HepG2 (cell line): ENCODE measurements around the gene PTTG1IP2. TPM values are rescaled to one million over a fixed set of nuclear protein-coding genes. Genes with fewer than 3 reads are reported as not detected.

Experiments
- ATAC-seq: fragments of 200-7000 bp; cut with Tn5 transposase; 3 replicates; pipeline ENCODE4 v1.9.1; 2020; ENCODE audit warnings: mild to moderate bottlenecking, moderate library complexity
- BruUV-seq: library from RNA; stranded (reverse); fragments of 400-500 nt; replicated peaks from 2 replicates; lab custom pipeline; 2021; lab: Mats Ljungman, UMichigan
- CTCF ChIA-PET: fragments of 300-600 bp; formaldehyde crosslinking; extraction: SDS; loops from one replicate; lab custom pipeline; 2021; ENCODE audit warnings: low total read pairs, inconsistent platforms, low intra/inter-chr PET ratio; lab: Yijun Ruan, JAX
- POLR2A ChIA-PET: fragments of 350-600 bp; sonication (Branson Sonifier 250); formaldehyde crosslinking; loops from one replicate; lab custom pipeline; 2020; ENCODE audit warnings: antibody characterized with exemption, inconsistent platforms; lab: Yijun Ruan, JAX
- DNase-seq: peaks from one replicate; pipeline ENCODE4 v3.0.0-alpha.2; 2015; ENCODE audit warnings: low spot score
- FAIRE-seq: peaks from 3 replicates; lab custom pipeline; 2011; peaks lifted over from hg19 to GRCh38; lab: Jason Lieb, UNC
- H2AFZ ChIP-seq: one replicate; pipeline ENCODE4 v1.6.1; 2011; ENCODE audit warnings: low read length, inconsistent platforms
- H3K27ac ChIP-seq: fragments of 300-600 bp; 3 replicates; pipeline ENCODE4 v1.8.0; 2011; ENCODE audit warnings: mixed run types, mild to moderate bottlenecking, mixed read lengths, low read length, inconsistent platforms; ENCODE audit not compliant: insufficient read depth; ENCODE audit errors: extremely low read length
- H3K27me3 ChIP-seq, 2 experiments: fragments of 200-600 bp in 1 of 2; 2 replicates in 1 of 2; 3 replicates in 1 of 2; pipeline versions ENCODE4 v1.6.0 to v1.8.0; 2011; ENCODE audit warnings: low read length in 2 of 2, mild to moderate bottlenecking in 2 of 2, moderate library complexity in 2 of 2, inconsistent platforms in 1 of 2; ENCODE audit not compliant: insufficient read depth in 2 of 2, control insufficient read depth in 1 of 2
- H3K36me3 ChIP-seq, 2 experiments: fragments of 200-600 bp in 1 of 2; replicated peaks in 1 of 2; 2 replicates in 1 of 2; 3 replicates in 1 of 2; pipeline versions ENCODE4 v1.5.1 to v1.8.0; 2011; ENCODE audit warnings: low read length in 2 of 2, inconsistent platforms in 1 of 2; ENCODE audit not compliant: insufficient read depth in 2 of 2, control insufficient read depth in 1 of 2
- H3K4me1 ChIP-seq: 2 replicates; pipeline ENCODE4 v1.5.1; 2012; ENCODE audit warnings: low read length, inconsistent platforms; ENCODE audit not compliant: insufficient read depth
- H3K4me2 ChIP-seq: 2 replicates; pipeline ENCODE4 v1.6.0; 2011; ENCODE audit warnings: low read depth, low read length, inconsistent platforms
- H3K4me3 ChIP-seq, 3 experiments: fragments of 200-600 bp in 1 of 3; sonication (generic), shearing (Covaris generic) in 1 of 3; replicated peaks in 1 of 3; 2 replicates each; pipeline ENCODE4 v1.5.1; 2011 to 2016; ENCODE audit warnings: low read length in 3 of 3, inconsistent platforms in 2 of 3, low read depth in 2 of 3, mild to moderate bottlenecking in 2 of 3, control low read depth in 1 of 3, mixed read lengths in 1 of 3; ENCODE audit not compliant: insufficient read depth in 1 of 3
- H3K79me2 ChIP-seq: one replicate; pipeline ENCODE4 v1.6.1; 2011; ENCODE audit warnings: low read length, inconsistent platforms; ENCODE audit not compliant: insufficient read depth
- H3K9ac ChIP-seq: 2 replicates; pipeline ENCODE4 v1.6.0; 2011; ENCODE audit warnings: mild to moderate bottlenecking, low read depth, low read length, inconsistent platforms; ENCODE audit not compliant: insufficient read depth
- H3K9me3 ChIP-seq: 2 replicates; pipeline ENCODE4 v1.5.1; 2012; ENCODE audit warnings: mild to moderate bottlenecking, low read length
- H4K20me1 ChIP-seq: 2 replicates; pipeline ENCODE4 v1.6.0; 2011; ENCODE audit warnings: inconsistent platforms, mild to moderate bottlenecking, low read length, moderate library complexity; ENCODE audit not compliant: insufficient read depth
- CEBPB ChIP-seq: IDR thresholded peaks from 2 replicates; pipeline ENCODE4 v1.6.1; 2011; ENCODE audit warnings: low read depth, low read length, improper control_type of control experiment, borderline replicate concordance
- CSRNP2 ChIP-seq: sonication (generic); formaldehyde crosslinking; conservative IDR thresholded peaks from 2 replicates; pipeline ENCODE4 v1.8.0; 2022; ENCODE audit warnings: low read depth, missing genetic modification reagents
- HIVEP1 ChIP-seq: sonication (generic); formaldehyde crosslinking; IDR thresholded peaks from 2 replicates; pipeline ENCODE4 v1.4.0; 2020; ENCODE audit warnings: mild to moderate bottlenecking, missing genetic modification reagents
- ZEB1 ChIP-seq: IDR thresholded peaks from 2 replicates; pipeline ENCODE4 v1.6.1; 2012; ENCODE audit warnings: mild to moderate bottlenecking, low read depth, inconsistent platforms; ENCODE audit not compliant: insufficient replicate concordance
- ZNF775 ChIP-seq: sonication (generic); formaldehyde crosslinking; IDR thresholded peaks from 2 replicates; pipeline ENCODE4 v1.4.0; 2020; ENCODE audit warnings: missing genetic modification reagents, mild to moderate bottlenecking, moderate library complexity, borderline replicate concordance
- WGBS: methylation state at CpG from one replicate; pipeline ENCODE4 v1.1.6; 2017; ENCODE audit warnings: low lambda C conversion rate; 5-methylcytosine and 5-hydroxymethylcytosine counted together
- in situ Hi-C: cut with HindIII; loops from 2 replicates; pipeline ENCODE4 v1.10.0; 2017; ENCODE audit warnings: low pct_unique_long_range_greater_than_20kb; ENCODE audit not compliant: extremely low pct_ligation_motif_present
- intact Hi-C: fragments of 100-400 bp; cut with micrococcal nuclease; formaldehyde crosslinking; loops from one replicate; pipeline ENCODE4 v1.10.0; 2022; ENCODE audit not compliant: unreplicated experiment
- polyA plus RNA-seq, 8 experiments: library from polyadenylated mRNA; depleted of rRNA in 3 of 8; stranded (reverse) in 7 of 8; unstranded in 1 of 8; fragments of >200 nt; fragmentation: Illumina TruSeq in 4 of 8; extraction: Trizol in 4 of 8; gene quantifications; 2 replicates each; pipeline versions ENCODE4 v1.2.1 to v1.2.3, GENCODE V29; 2011 to 2016; ENCODE audit warnings: low read depth in 4 of 8, missing spikeins in 1 of 8, mixed read lengths in 1 of 8; ENCODE audit not compliant: insufficient read depth in 1 of 8
- total RNA-seq, 5 experiments: library from RNA; depleted of rRNA; stranded (reverse); fragments of >200 nt; fragmentation: Illumina TruSeq; extraction: Trizol; gene quantifications; 2 replicates each; pipeline ENCODE4 v1.2.3, GENCODE V29; 2016; ENCODE audit warnings: low read depth in 1 of 5

Gene PTTG1IP2
- total and polyA plus RNA-seq, 2 of the 13 experiments (the other 11 are each of a cell fraction or from before 2014, with no cell fraction given) = not detected

GRCh38 chr7:90430614-90431460, 38.6 kb upstream of the PTTG1IP2 start:
- Histone ChIP-seq H3K9me3 (no peaks in the 10 kb centered on the region), H3K9ac (no peak overlapping the region), H4K20me1 (no peaks in the 10 kb centered on the region), H3K27me3 (0 out of 5 replicates have a peak, but pooled peaks cover 0 to 1% of the 10 kb centered on the region in 2 experiments), H3K27ac (no peak overlapping the region), H3K79me2 (no peaks in the 10 kb centered on the region), H3K4me2 (no peak overlapping the region), H3K36me3 (no peaks in the 10 kb centered on the region), H2AFZ (no peak overlapping the region), H3K4me1 (no peaks in the 10 kb centered on the region), H3K4me3 (no peak overlapping the region)
- no peak for ATAC-seq
- no peak for TF ChIP-seq CSRNP2
- no peak for TF ChIP-seq ZEB1
- FAIRE-seq = no peak
- in situ Hi-C loops = no loop called here
- WGBS = 45% methylated on average over 5 of the region's 6 CpGs
- no peak for DNase-seq
- BruUV-seq = no TSS peak
- ChIA-PET CTCF (no interaction called here), POLR2A (no interaction called here)
- intact Hi-C loops = no loop called here

- Histone ChIP-seq H3K4me2 (no peak overlapping the region), H2AFZ (no peak overlapping the region), H3K27ac (no peak overlapping the region), H3K9ac (no peak overlapping the region), H3K36me3 (no peaks in the 10 kb centered on the region), H3K4me1 (no peaks in the 10 kb centered on the region)
- ATAC-seq = peak; percentile 74
- CTCF ChIA-PET = no interaction called here
- TF ChIP-seq ZNF775 = no peak
- TF ChIP-seq HIVEP1 = no peak
- TF ChIP-seq CEBPB = no peak
- TF ChIP-seq, all 625 proteins: peak for 0
- Histone ChIP-seq H3K9me3 (no peaks in the 10 kb centered on the region), H3K4me3 (no peak overlapping the region), H3K79me2 (no peaks in the 10 kb centered on the region), H3K27me3 (0 out of 5 replicates have a peak, but pooled peaks cover 0 to 1% of the 10 kb centered on the region in 2 experiments), H4K20me1 (no peaks in the 10 kb centered on the region)
- BruUV-seq = no TSS peak
- DNase-seq (no peak), FAIRE-seq (no peak)
- POLR2A ChIA-PET = no interaction called here
- intact Hi-C loops (no loop called here), in situ Hi-C loops (no loop called here)
- WGBS = 7% methylated on average over 3 of the region's 10 CpGs
Observed at GRCh38 chr7:90432752-90433151, 36.7 kb upstream of the PTTG1IP2 start.
